ENCODE data around the gene TRPM4.

TRPM4 gene

DNA sequence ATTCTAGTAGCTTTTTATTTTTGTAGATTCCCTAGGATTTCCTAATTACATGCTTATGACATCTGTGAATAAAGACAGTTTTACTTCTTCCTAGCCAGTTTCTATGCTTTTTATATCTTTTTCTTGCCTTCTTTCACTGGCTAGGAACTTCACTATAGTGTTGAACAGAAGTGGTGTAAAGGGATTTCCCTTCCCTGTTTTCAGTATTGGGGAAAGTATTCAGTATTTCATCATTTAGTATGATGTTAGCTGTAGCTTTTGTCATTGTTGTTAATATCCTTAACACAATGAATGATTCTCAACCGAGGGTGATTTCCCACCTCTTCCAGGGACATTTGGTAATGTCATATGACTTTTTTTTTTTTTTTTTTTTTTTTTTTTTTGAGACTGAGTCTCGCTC lies 90.1 kb downstream of the TRPM4 start:
- Histone ChIP-seq H4K8ac (ENCODE audit: low read depth, low read length) (no peak overlapping the region), H2AFZ (ENCODE audit: insufficient read depth, low read length, poor library complexity) (no peak overlapping the region), H2BK12ac (ENCODE audit: low read length) (no peak overlapping the region), H2BK5ac (ENCODE audit: low read depth, low read length, poor library complexity) (no peak overlapping the region), H3K23ac (ENCODE audit: low read length) (no peak overlapping the region), H3K27ac (ENCODE audit: low read depth, low read length) (no peak overlapping the region), H2BK120ac (ENCODE audit: insufficient read depth, low read length, poor library complexity) (no peak overlapping the region), H3K79me2 (ENCODE audit: control insufficient read depth, insufficient read depth, low read length, poor library complexity) (no peaks in the 10 kb centered on the region), H3K4me1 (ENCODE audit: control insufficient read depth in 1 of 2, insufficient read depth in 2 of 2, low read length in 2 of 2) (no peaks in the 10 kb centered on the region), H2AK5ac (ENCODE audit: low read length) (no peak overlapping the region), H3K27me3 (ENCODE audit: insufficient read depth, low read length) (no peaks in the 10 kb centered on the region), H3K79me1 (ENCODE audit: low read length) (no peaks in the 10 kb centered on the region), H3K14ac (ENCODE audit: low read length) (no peak overlapping the region), H3K4ac (ENCODE audit: low read depth, low read length) (no peak overlapping the region), H3K18ac (ENCODE audit: low read length) (no peak overlapping the region), H3K4me3 (ENCODE audit: low read depth, low read length) (no peak overlapping the region), H3K9ac (ENCODE audit: low read length) (no peak overlapping the region), H4K12ac (ENCODE audit: low read depth, low read length) (no peak overlapping the region), H4K91ac (ENCODE audit: low read depth, low read length) (no peak overlapping the region), H3K36me3 (ENCODE audit: control insufficient read depth in 1 of 2, insufficient read depth in 2 of 2, low read length in 2 of 2) (no peaks in the 10 kb centered on the region), H3K9me3 (ENCODE audit: insufficient read depth, low read depth, low read length) (no peaks in the 10 kb centered on the region), H3K4me2 (ENCODE audit: low read length) (no peak overlapping the region)
- DNase-seq, result no peak
- WGBS (ENCODE audit: extremely low coverage, insufficient coverage, insufficient read length), result no CpG with 5 or more reads among the region's 2 CpGs

DNA sequence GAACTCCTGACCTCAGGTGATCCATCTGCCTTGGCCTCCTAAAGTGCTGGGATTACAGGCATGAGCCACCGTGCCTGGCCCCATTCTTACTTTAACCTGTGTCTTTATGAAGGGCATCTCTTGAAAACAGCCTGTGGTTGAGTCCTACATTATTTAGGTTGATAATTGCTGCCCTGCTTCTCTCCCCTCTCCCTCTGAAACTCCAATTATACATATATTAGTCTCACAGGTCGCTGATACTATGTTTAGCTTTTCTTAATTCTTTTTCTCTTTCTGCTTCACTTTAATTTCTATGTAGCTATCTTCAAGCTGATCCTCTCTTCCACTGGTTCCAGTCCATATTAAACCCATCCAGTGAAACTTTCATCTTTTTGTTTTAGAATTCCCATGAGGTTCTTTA lies 92.3 kb downstream of the TRPM4 start:
- H2BK120ac ChIP-seq (ENCODE audit: insufficient read depth, low read length, poor library complexity), result no peak overlapping the region
- H4K91ac ChIP-seq (ENCODE audit: low read depth, low read length), result no peak overlapping the region
- H2AFZ ChIP-seq (ENCODE audit: insufficient read depth, low read length, poor library complexity), result no peak overlapping the region
- no peaks in the 10 kb centered on the region for H3K79me2 ChIP-seq (ENCODE audit: control insufficient read depth, insufficient read depth, low read length, poor library complexity)
- no peak overlapping the region for H2BK12ac ChIP-seq (ENCODE audit: low read length)
- H3K27me3 ChIP-seq (ENCODE audit: insufficient read depth, low read length), result no peaks in the 10 kb centered on the region
- DNase-seq, result no peak
- H4K8ac ChIP-seq (ENCODE audit: low read depth, low read length), result no peak overlapping the region
- no peak overlapping the region for H3K18ac ChIP-seq (ENCODE audit: low read length)
- H3K36me3 ChIP-seq (ENCODE audit: control insufficient read depth in 1 of 2, insufficient read depth in 2 of 2, low read length in 2 of 2), result no peaks in the 10 kb centered on the region
- no peak overlapping the region for H3K23ac ChIP-seq (ENCODE audit: low read length)
- H3K9ac ChIP-seq (ENCODE audit: low read length), result no peak overlapping the region
- H3K4ac ChIP-seq (ENCODE audit: low read depth, low read length), result no peak overlapping the region
- no peak overlapping the region for H3K4me3 ChIP-seq (ENCODE audit: low read depth, low read length)
- H2AK5ac ChIP-seq (ENCODE audit: low read length), result no peak overlapping the region
- no peak overlapping the region for H3K27ac ChIP-seq (ENCODE audit: low read depth, low read length)
- peaks cover under 1% of the 10 kb centered on the region for H3K9me3 ChIP-seq (ENCODE audit: insufficient read depth, low read depth, low read length)
- no peaks in the 10 kb centered on the region for H3K79me1 ChIP-seq (ENCODE audit: low read length)
- no peak overlapping the region for H4K12ac ChIP-seq (ENCODE audit: low read depth, low read length)
- no peak overlapping the region for H3K14ac ChIP-seq (ENCODE audit: low read length)
- no peak overlapping the region for H3K4me2 ChIP-seq (ENCODE audit: low read length)
- no peak overlapping the region for H2BK5ac ChIP-seq (ENCODE audit: low read depth, low read length, poor library complexity)
- no CpG with 5 or more reads among the region's 2 CpGs for WGBS (ENCODE audit: extremely low coverage, insufficient coverage, insufficient read length)
- H3K4me1 ChIP-seq (ENCODE audit: control insufficient read depth in 1 of 2, insufficient read depth in 2 of 2, low read length in 2 of 2), result no peaks in the 10 kb centered on the region

DNA sequence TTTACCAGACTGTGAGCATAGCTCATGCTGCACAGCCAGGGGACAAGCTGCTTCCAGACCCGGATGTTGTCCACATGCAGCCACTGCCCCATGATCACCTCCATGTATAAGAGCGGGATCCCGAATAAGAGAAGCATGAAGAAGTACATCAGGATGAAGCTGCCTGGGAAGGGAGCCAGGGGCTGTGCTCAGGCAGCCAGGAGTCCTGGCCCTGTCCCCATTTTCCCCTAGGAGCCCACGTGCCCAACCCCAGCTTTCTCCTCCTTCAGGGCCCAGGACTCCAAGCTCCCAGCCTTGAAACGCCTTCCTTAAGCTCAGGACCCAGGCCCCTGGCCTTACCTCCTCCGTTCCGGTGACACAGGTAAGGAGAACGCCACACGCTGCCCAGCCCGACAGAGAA lies 98.1 kb downstream of the TRPM4 start:
- H3K4me2 ChIP-seq (ENCODE audit: low read length), result no peak overlapping the region
- H2BK5ac ChIP-seq (ENCODE audit: low read depth, low read length, poor library complexity), result no peak overlapping the region
- no peak overlapping the region for H3K14ac ChIP-seq (ENCODE audit: low read length)
- WGBS (ENCODE audit: extremely low coverage, insufficient coverage, insufficient read length), result no CpG with 5 or more reads among the region's 10 CpGs
- H4K8ac ChIP-seq (ENCODE audit: low read depth, low read length), result no peak overlapping the region
- no peak overlapping the region for H3K4ac ChIP-seq (ENCODE audit: low read depth, low read length)
- H2BK12ac ChIP-seq (ENCODE audit: low read length), result no peak overlapping the region
- no peaks in the 10 kb centered on the region for H3K4me1 ChIP-seq (ENCODE audit: control insufficient read depth in 1 of 2, insufficient read depth in 2 of 2, low read length in 2 of 2)
- no peaks in the 10 kb centered on the region for H3K79me1 ChIP-seq (ENCODE audit: low read length)
- H3K4me3 ChIP-seq (ENCODE audit: low read depth, low read length), result no peak overlapping the region
- no peaks in the 10 kb centered on the region for H3K36me3 ChIP-seq (ENCODE audit: control insufficient read depth in 1 of 2, insufficient read depth in 2 of 2, low read length in 2 of 2)
- H4K91ac ChIP-seq (ENCODE audit: low read depth, low read length), result no peak overlapping the region
- no peak overlapping the region for H3K9ac ChIP-seq (ENCODE audit: low read length)
- H3K27me3 ChIP-seq (ENCODE audit: insufficient read depth, low read length), result no peaks in the 10 kb centered on the region
- H3K9me3 ChIP-seq (ENCODE audit: insufficient read depth, low read depth, low read length), result peaks cover 9% of the 10 kb centered on the region
- H2AFZ ChIP-seq (ENCODE audit: insufficient read depth, low read length, poor library complexity), result no peak overlapping the region
- no peak for DNase-seq
- no peak overlapping the region for H3K23ac ChIP-seq (ENCODE audit: low read length)
- no peaks in the 10 kb centered on the region for H3K79me2 ChIP-seq (ENCODE audit: control insufficient read depth, insufficient read depth, low read length, poor library complexity)
- no peak overlapping the region for H4K12ac ChIP-seq (ENCODE audit: low read depth, low read length)
- no peak overlapping the region for H3K27ac ChIP-seq (ENCODE audit: low read depth, low read length)
- no peak overlapping the region for H2BK120ac ChIP-seq (ENCODE audit: insufficient read depth, low read length, poor library complexity)
- no peak overlapping the region for H2AK5ac ChIP-seq (ENCODE audit: low read length)
- H3K18ac ChIP-seq (ENCODE audit: low read length), result no peak overlapping the region

DNA sequence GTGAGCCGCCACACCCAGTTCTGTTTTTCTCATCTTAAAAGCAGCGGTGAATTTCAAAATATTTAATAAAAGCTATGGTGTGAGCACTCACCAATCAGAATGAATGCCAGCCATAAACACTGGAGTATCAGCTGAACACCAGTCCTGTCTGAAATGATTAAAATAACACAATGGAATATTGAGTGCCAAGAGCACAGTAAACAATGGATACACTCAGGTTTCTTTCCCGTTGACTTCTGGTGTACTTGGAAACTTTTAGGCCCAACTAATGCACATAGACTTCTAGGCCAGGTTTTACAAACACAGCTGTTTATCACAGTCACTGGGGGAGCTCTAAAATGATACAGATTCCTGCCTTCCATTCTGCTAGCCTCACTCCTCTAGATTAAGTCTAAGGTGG lies 99.1 kb downstream of the TRPM4 start:
- H2BK12ac ChIP-seq (ENCODE audit: low read length), result no peak overlapping the region
- no peak overlapping the region for H3K4me3 ChIP-seq (ENCODE audit: low read depth, low read length)
- no peak overlapping the region for H2AK5ac ChIP-seq (ENCODE audit: low read length)
- H3K27ac ChIP-seq (ENCODE audit: low read depth, low read length), result no peak overlapping the region
- no peaks in the 10 kb centered on the region for H3K36me3 ChIP-seq (ENCODE audit: control insufficient read depth in 1 of 2, insufficient read depth in 2 of 2, low read length in 2 of 2)
- no peak overlapping the region for H3K9ac ChIP-seq (ENCODE audit: low read length)
- no peak overlapping the region for H3K14ac ChIP-seq (ENCODE audit: low read length)
- no peaks in the 10 kb centered on the region for H3K79me1 ChIP-seq (ENCODE audit: low read length)
- H3K79me2 ChIP-seq (ENCODE audit: control insufficient read depth, insufficient read depth, low read length, poor library complexity), result no peaks in the 10 kb centered on the region
- H3K9me3 ChIP-seq (ENCODE audit: insufficient read depth, low read depth, low read length), result peaks cover 9% of the 10 kb centered on the region
- no peak overlapping the region for H2BK5ac ChIP-seq (ENCODE audit: low read depth, low read length, poor library complexity)
- H3K4ac ChIP-seq (ENCODE audit: low read depth, low read length), result no peak overlapping the region
- H2AFZ ChIP-seq (ENCODE audit: insufficient read depth, low read length, poor library complexity), result no peak overlapping the region
- H3K4me1 ChIP-seq (ENCODE audit: control insufficient read depth in 1 of 2, insufficient read depth in 2 of 2, low read length in 2 of 2), result no peaks in the 10 kb centered on the region
- DNase-seq, result no peak
- no peak overlapping the region for H3K18ac ChIP-seq (ENCODE audit: low read length)
- no CpG with 5 or more reads among the region's 3 CpGs for WGBS (ENCODE audit: extremely low coverage, insufficient coverage, insufficient read length)
- H4K8ac ChIP-seq (ENCODE audit: low read depth, low read length), result no peak overlapping the region
- H3K4me2 ChIP-seq (ENCODE audit: low read length), result no peak overlapping the region
- H4K91ac ChIP-seq (ENCODE audit: low read depth, low read length), result no peak overlapping the region
- H3K27me3 ChIP-seq (ENCODE audit: insufficient read depth, low read length), result no peaks in the 10 kb centered on the region
- H4K12ac ChIP-seq (ENCODE audit: low read depth, low read length), result no peak overlapping the region
- H2BK120ac ChIP-seq (ENCODE audit: insufficient read depth, low read length, poor library complexity), result no peak overlapping the region
- H3K23ac ChIP-seq (ENCODE audit: low read length), result no peak overlapping the region

Measured in trophoblast cell (in vitro differentiated cells and primary cell).